K562 (cell line): ENCODE results near the gene JAKMIP1.

Experiments used
- CHD2 ChIP-seq: IDR thresholded peaks from 2 replicates; pipeline ENCODE4 v1.6.1; 2011; ENCODE audit warnings: low read depth, low read length
- ELF4 ChIP-seq: fragments of 450-650 bp; formaldehyde crosslinking; IDR thresholded peaks from 2 replicates; pipeline ENCODE4 v1.4.0; 2022; ENCODE audit warnings: missing genetic modification characterization
- FOXM1 ChIP-seq, 2 experiments: fragments of 450-650 bp in 1 of 2; sonication (generic) in 1 of 2; formaldehyde crosslinking in 1 of 2; IDR thresholded peaks; 2 replicates each; pipeline versions ENCODE4 v1.6.1 to v1.9.0; 2017 to 2022; ENCODE audit warnings: low read depth in 2 of 2, mild to moderate bottlenecking in 2 of 2, missing genetic modification reagents in 1 of 2, moderate library complexity in 1 of 2
- PHF20 ChIP-seq: fragments of 450-650 bp; IDR thresholded peaks from 2 replicates; pipeline ENCODE4 v1.6.1; 2018; ENCODE audit not compliant: partially characterized antibody
- POLR2A ChIP-seq: fragments of 450-650 bp; conservative IDR thresholded peaks from 2 replicates; pipeline ENCODE4 v1.6.1; 2016
- STAT5B ChIP-seq: fragments of 250-450 bp; sonication (Bioruptor Pico); IDR thresholded peaks from 2 replicates; pipeline ENCODE4 v1.8.0; 2021; ENCODE audit warnings: mild to moderate bottlenecking, inconsistent platforms
- TAF15 ChIP-seq: fragments of 200-400 bp; formaldehyde crosslinking; IDR thresholded peaks from 2 replicates; pipeline ENCODE4 v1.6.1; 2017; ENCODE audit warnings: mild to moderate bottlenecking, low read depth, low read length, moderate library complexity
- ZNF12 ChIP-seq: sonication (generic); formaldehyde crosslinking; IDR thresholded peaks from 2 replicates; pipeline ENCODE4 v1.4.0; 2020; ENCODE audit warnings: mild to moderate bottlenecking, missing genetic modification reagents
- ZNF121 ChIP-seq: sonication (generic); formaldehyde crosslinking; conservative IDR thresholded peaks from 2 replicates; pipeline ENCODE4 v1.8.0; 2022; ENCODE audit warnings: missing genetic modification reagents
- ZNF311 ChIP-seq: fragments of 250-450 bp; sonication (Bioruptor Pico); IDR thresholded peaks from 2 replicates; pipeline ENCODE4 v1.4.0; 2020; ENCODE audit warnings: mild to moderate bottlenecking, moderate library complexity
- TF ChIP-seq, protein P1 (sequence below), 3 experiments: IDR thresholded peaks in 2 of 3; conservative IDR thresholded peaks in 1 of 3; 2 replicates each; pipeline ENCODE4 v1.5.1; 2011 to 2012; ENCODE audit warnings: low read length in 3 of 3, mild to moderate bottlenecking in 3 of 3, control low read depth in 2 of 3, improper control_type of control experiment in 1 of 3, inconsistent platforms in 1 of 3, low read depth in 1 of 3, mixed read lengths in 1 of 3, moderate library complexity in 1 of 3; ENCODE audit not compliant: insufficient read depth in 2 of 3

DNA sequence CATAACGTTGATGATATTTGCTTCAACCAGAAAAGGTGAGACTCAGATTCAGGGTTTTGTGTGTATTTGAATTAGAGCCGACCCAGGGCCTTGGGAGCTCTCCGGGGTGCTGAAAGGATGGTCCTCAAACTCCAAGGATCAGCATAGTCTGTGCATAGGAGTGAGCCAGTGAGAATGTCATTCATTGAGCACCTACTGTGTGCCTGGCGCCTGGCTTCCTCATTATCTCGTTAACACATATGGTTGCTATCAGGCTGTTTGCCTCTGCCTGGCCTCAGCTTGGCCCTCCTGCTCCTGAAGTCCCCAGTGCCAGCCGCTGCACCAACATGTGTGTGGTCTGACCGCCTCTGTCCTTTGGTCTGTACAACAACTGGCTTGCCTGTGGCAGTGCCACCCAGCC, 25.1 kb upstream of the JAKMIP1 start:
- no peak for TF ChIP-seq ELF4 (CRISPR knock-in tag)
- TF ChIP-seq STAT5B (CRISPR knock-in tag) = no peak
- no peak for TF ChIP-seq FOXM1 (IDR thresholded peaks at IDR 0.05; ENCODE audit: low read depth)
- no peak for TF ChIP-seq FOXM1 (CRISPR knock-in tag; IDR thresholded peaks at IDR 0.05; ENCODE audit: low read depth)
- TF ChIP-seq PHF20 = no peak
- no peak for TF ChIP-seq CHD2
- TF ChIP-seq POLR2A = no peak
- no peak for TF ChIP-seq ZNF12 (CRISPR knock-in tag)
- no peak for TF ChIP-seq ZNF121 (CRISPR knock-in tag)
- TF ChIP-seq, protein P1, sequence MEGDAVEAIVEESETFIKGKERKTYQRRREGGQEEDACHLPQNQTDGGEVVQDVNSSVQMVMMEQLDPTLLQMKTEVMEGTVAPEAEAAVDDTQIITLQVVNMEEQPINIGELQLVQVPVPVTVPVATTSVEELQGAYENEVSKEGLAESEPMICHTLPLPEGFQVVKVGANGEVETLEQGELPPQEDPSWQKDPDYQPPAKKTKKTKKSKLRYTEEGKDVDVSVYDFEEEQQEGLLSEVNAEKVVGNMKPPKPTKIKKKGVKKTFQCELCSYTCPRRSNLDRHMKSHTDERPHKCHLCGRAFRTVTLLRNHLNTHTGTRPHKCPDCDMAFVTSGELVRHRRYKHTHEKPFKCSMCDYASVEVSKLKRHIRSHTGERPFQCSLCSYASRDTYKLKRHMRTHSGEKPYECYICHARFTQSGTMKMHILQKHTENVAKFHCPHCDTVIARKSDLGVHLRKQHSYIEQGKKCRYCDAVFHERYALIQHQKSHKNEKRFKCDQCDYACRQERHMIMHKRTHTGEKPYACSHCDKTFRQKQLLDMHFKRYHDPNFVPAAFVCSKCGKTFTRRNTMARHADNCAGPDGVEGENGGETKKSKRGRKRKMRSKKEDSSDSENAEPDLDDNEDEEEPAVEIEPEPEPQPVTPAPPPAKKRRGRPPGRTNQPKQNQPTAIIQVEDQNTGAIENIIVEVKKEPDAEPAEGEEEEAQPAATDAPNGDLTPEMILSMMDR (IDR thresholded peaks at IDR 0.05 in 2 of 3, conservative IDR thresholded peaks at IDR 0.05 in 1 of 3; ENCODE audit: insufficient read depth in 2 of 3, low read depth in 1 of 3, low read length in 3 of 3) = no peak
- TF ChIP-seq ZNF311 (CRISPR knock-in tag) = no peak
- TF ChIP-seq TAF15 = no peak
